K562 (cell line): Measurements from ENCODE around the gene OSGIN1. TPM values are rescaled to one million over a fixed set of nuclear protein-coding genes. Genes with fewer than 3 reads are reported as not detected.

ENCODE experiments used
- ATAC-seq: fragments of 200-7000 bp; cut with Tn5 transposase; 3 replicates; pipeline ENCODE4 v1.9.1; 2020; ENCODE audit warnings: moderate library complexity
- BruUV-seq: library from RNA; stranded (reverse); fragments of 400-500 nt; replicated peaks from 2 replicates; lab custom pipeline; 2021; lab: Mats Ljungman, UMichigan
- CTCF ChIA-PET: fragments of 300-600 bp; formaldehyde crosslinking; extraction: SDS; loops from one replicate; lab custom pipeline; 2021; ENCODE audit warnings: low intra/inter-chr PET ratio; lab: Yijun Ruan, JAX
- POLR2A ChIA-PET: fragments of 300-600, 350-650 bp; sonication (Branson Sonifier 250); formaldehyde crosslinking; extraction: SDS; loops from one replicate; lab custom pipeline; 2021; ENCODE audit warnings: antibody characterized with exemption, inconsistent platforms; lab: Yijun Ruan, JAX
- DNase-seq, 4 experiments: peaks; one replicate each; pipeline versions ENCODE4 v3.0.0 to v3.0.0-alpha.2; 2011 to 2018; ENCODE audit warnings: low spot score in 3 of 4, mixed read lengths in 3 of 4; ENCODE audit errors: extremely low read depth in 1 of 4
- FAIRE-seq: peaks from 2 replicates; lab custom pipeline; 2011; peaks lifted over from hg19 to GRCh38; lab: Jason Lieb, UNC
- H2AFZ ChIP-seq: 2 replicates; pipeline ENCODE4 v1.6.0; 2011; ENCODE audit warnings: low read depth, low read length, control low read depth, inconsistent platforms
- H3K27ac ChIP-seq: fragments of 200-600 bp; 3 replicates; pipeline ENCODE4 v1.8.0; 2011; ENCODE audit warnings: low read depth, mild to moderate bottlenecking, control low read depth, inconsistent platforms, low read length, moderate library complexity, mixed read lengths; ENCODE audit errors: extremely low read depth
- H3K27me3 ChIP-seq, 2 experiments: fragments of 300-600 bp in 1 of 2; 2 replicates in 1 of 2; 3 replicates in 1 of 2; pipeline versions ENCODE4 v1.6.0 to v1.8.0; 2011; ENCODE audit warnings: inconsistent platforms in 2 of 2, low read length in 2 of 2, mild to moderate bottlenecking in 1 of 2, mixed read lengths in 1 of 2, moderate library complexity in 1 of 2; ENCODE audit not compliant: control insufficient read depth in 2 of 2, insufficient read depth in 2 of 2
- H3K36me3 ChIP-seq: fragments of 300-600 bp; 3 replicates; pipeline ENCODE4 v1.8.0; 2011; ENCODE audit warnings: mild to moderate bottlenecking, low read length, inconsistent platforms; ENCODE audit not compliant: control insufficient read depth, insufficient read depth
- H3K4me1 ChIP-seq, 2 experiments: fragments of 200-600 bp in 1 of 2; replicated peaks in 1 of 2; 2 replicates in 1 of 2; 3 replicates in 1 of 2; pipeline versions ENCODE4 v1.5.1 to v1.8.0; 2011; ENCODE audit warnings: inconsistent platforms in 2 of 2, low read length in 2 of 2, mild to moderate bottlenecking in 1 of 2, mixed read lengths in 1 of 2, moderate library complexity in 1 of 2; ENCODE audit not compliant: control insufficient read depth in 2 of 2, insufficient read depth in 2 of 2
- H3K4me2 ChIP-seq: 2 replicates; pipeline ENCODE4 v1.6.1; 2011; ENCODE audit warnings: low read length, control low read depth, inconsistent platforms, mixed read lengths; ENCODE audit not compliant: insufficient read depth
- H3K4me3 ChIP-seq: fragments of 200-600 bp; sonication (generic), shearing (Covaris generic); 2 replicates; pipeline ENCODE4 v1.5.1; 2016; ENCODE audit warnings: control low read depth, inconsistent platforms
- H3K79me2 ChIP-seq: fragments of 200-600 bp; 3 replicates; pipeline ENCODE4 v1.8.0; 2011; ENCODE audit warnings: low read length, inconsistent platforms; ENCODE audit not compliant: control insufficient read depth, insufficient read depth
- H3K9ac ChIP-seq, 2 experiments: 2 replicates each; pipeline versions ENCODE4 v1.6.0 to v1.6.1; 2011; ENCODE audit warnings: low read depth in 2 of 2, low read length in 2 of 2, control low read depth in 1 of 2, inconsistent platforms in 1 of 2, mild to moderate bottlenecking in 1 of 2, mixed read lengths in 1 of 2; ENCODE audit not compliant: insufficient read depth in 1 of 2
- H3K9me1 ChIP-seq: one replicate; pipeline ENCODE4 v1.6.0; 2011; ENCODE audit warnings: inconsistent platforms, mild to moderate bottlenecking, low read length, moderate library complexity; ENCODE audit not compliant: control insufficient read depth, insufficient read depth
- H3K9me3 ChIP-seq: replicated peaks from 2 replicates; pipeline ENCODE4 v1.5.1; 2011; ENCODE audit warnings: low read depth, low read length, inconsistent platforms; ENCODE audit not compliant: control insufficient read depth, insufficient read depth
- H4K20me1 ChIP-seq: replicated peaks from 2 replicates; pipeline ENCODE4 v1.6.1; 2011; ENCODE audit warnings: low read length, inconsistent platforms, mixed read lengths; ENCODE audit not compliant: control insufficient read depth, insufficient read depth
- ATF7 ChIP-seq: fragments of 450-650 bp; IDR thresholded peaks from 2 replicates; pipeline ENCODE4 v1.7.1; 2014; ENCODE audit warnings: mild to moderate bottlenecking, moderate library complexity
- EGR1 ChIP-seq: fragments of 450-650 bp; conservative IDR thresholded peaks from 2 replicates; pipeline ENCODE4 v1.6.1; 2017; ENCODE audit warnings: mild to moderate bottlenecking
- HOMEZ ChIP-seq: fragments of 250-450 bp; sonication (Bioruptor Pico); IDR thresholded peaks from 2 replicates; pipeline ENCODE4 v1.4.0; 2020; ENCODE audit warnings: mild to moderate bottlenecking, moderate library complexity
- JUN ChIP-seq, 2 experiments: sonication (generic) in 1 of 2; formaldehyde crosslinking in 1 of 2; IDR thresholded peaks; 2 replicates each; pipeline versions ENCODE4 v1.6.1 to v1.8.0; 2012 to 2022; ENCODE audit warnings: borderline replicate concordance in 2 of 2, mild to moderate bottlenecking in 2 of 2, improper control_type of control experiment in 1 of 2, low read depth in 1 of 2, low read length in 1 of 2, missing genetic modification reagents in 1 of 2
- JUND ChIP-seq, 2 experiments: IDR thresholded peaks; 2 replicates in 1 of 2; 3 replicates in 1 of 2; pipeline ENCODE4 v1.6.1; 2011; ENCODE audit warnings: borderline replicate concordance in 2 of 2, low read depth in 2 of 2, low read length in 2 of 2, improper control_type of control experiment in 1 of 2, missing biosample characterization in 1 of 2, missing genetic modification characterization in 1 of 2, missing genetic modification reagents in 1 of 2
- KDM1A ChIP-seq, 2 experiments: fragments of 450-650 bp; IDR thresholded peaks; 2 replicates each; pipeline ENCODE4 v1.6.1; 2016; ENCODE audit warnings: mild to moderate bottlenecking in 2 of 2
- NR2C2 ChIP-seq, 2 experiments: fragments of 200-800 bp in 1 of 2; sonication (Bioruptor generic) in 1 of 2; sonication (generic) in 1 of 2; formaldehyde crosslinking in 1 of 2; IDR thresholded peaks; 2 replicates each; pipeline versions ENCODE4 v1.6.1 to v1.8.0; 2016 to 2022; ENCODE audit warnings: mild to moderate bottlenecking in 1 of 2, missing compliant biosample characterization in 1 of 2, missing genetic modification characterization in 1 of 2, missing genetic modification reagents in 1 of 2
- PRMT5 ChIP-seq: sonication (generic); formaldehyde crosslinking; IDR thresholded peaks from 2 replicates; pipeline ENCODE4 v1.5.0; 2020; ENCODE audit warnings: missing genetic modification reagents
- SPI1 ChIP-seq: IDR thresholded peaks from 2 replicates; pipeline ENCODE4 v1.6.1; 2011; ENCODE audit warnings: low read depth, low read length, control low read depth, borderline replicate concordance
- TFAM ChIP-seq: fragments of 250-450 bp; sonication (Bioruptor Pico); conservative IDR thresholded peaks from 2 replicates; pipeline ENCODE4 v1.5.0; 2021; ENCODE audit warnings: mild to moderate bottlenecking, moderate library complexity
- ZNF695 ChIP-seq: fragments of 450-650 bp; formaldehyde crosslinking; IDR thresholded peaks from 2 replicates; pipeline ENCODE4 v1.4.0; 2020; ENCODE audit warnings: mild to moderate bottlenecking, moderate library complexity
- WGBS: fragments of 100-300 bp; shearing (Covaris generic); methylation state at CpG from one replicate; pipeline ENCODE4 v1.1.6; 2016; ENCODE audit warnings: low coverage, mixed read lengths; ENCODE audit not compliant: insufficient coverage; ENCODE audit errors: missing lambda C conversion rate; 5-methylcytosine and 5-hydroxymethylcytosine counted together
- in situ Hi-C: fragments of 300-500 bp; cut with MboI; formaldehyde crosslinking; loops from 4 replicates; pipeline ENCODE4 v1.15.0; 2018; ENCODE audit warnings: inconsistent platforms, mixed read lengths
- intact Hi-C: fragments of 100-400 bp; cut with micrococcal nuclease; formaldehyde crosslinking; loops from 2 replicates; pipeline ENCODE4 v1.14.2; 2022
- polyA plus RNA-seq, 8 experiments: library from polyadenylated mRNA; depleted of rRNA in 4 of 8; stranded (reverse) in 5 of 8; unstranded in 3 of 8; fragments of >200 nt; fragmentation: Nextera tagmentation in 2 of 8; fragmentation: Illumina TruSeq in 1 of 8; extraction: Ambion mirVana in 2 of 8; extraction: Trizol in 1 of 8; gene quantifications; 2 replicates each; pipeline versions ENCODE4 v1.2.1 to v1.2.3, GENCODE V29; 2011 to 2014; ENCODE audit warnings: inconsistent platforms in 1 of 8, missing spikeins in 1 of 8
- total RNA-seq, 7 experiments: library from RNA; depleted of rRNA in 6 of 7; stranded (reverse); fragments of >200 nt in 6 of 7; fragmentation: Illumina TruSeq in 2 of 7; extraction: Trizol in 2 of 7; gene quantifications; 2 replicates each; pipeline versions ENCODE4 v1.2.1 to v1.2.3, GENCODE V29; 2011 to 2021; ENCODE audit warnings: low replicate concordance in 1 of 7
- TF ChIP-seq, protein P1 (sequence below): sonication (generic); formaldehyde crosslinking; IDR thresholded peaks from 2 replicates; pipeline ENCODE4 v1.8.0; 2022; ENCODE audit warnings: missing genetic modification reagents, mild to moderate bottlenecking, moderate library complexity, borderline replicate concordance
- TF ChIP-seq, protein P2 (sequence below), 2 experiments: fragments of 450-650 bp in 1 of 2; sonication (generic) in 1 of 2; formaldehyde crosslinking in 1 of 2; IDR thresholded peaks in 1 of 2; conservative IDR thresholded peaks in 1 of 2; 2 replicates each; pipeline versions ENCODE4 v1.6.1 to v1.8.1; 2016 to 2023; ENCODE audit warnings: mild to moderate bottlenecking in 2 of 2, moderate library complexity in 2 of 2, inconsistent platforms in 1 of 2, missing genetic modification reagents in 1 of 2

OSGIN1 gene
- total and polyA plus RNA-seq, 9 of the 15 experiments (the other 6 are each of a cell fraction or from before 2014, with no cell fraction given), result 0.03 to 3.6 (median 1.6) TPM

DNA sequence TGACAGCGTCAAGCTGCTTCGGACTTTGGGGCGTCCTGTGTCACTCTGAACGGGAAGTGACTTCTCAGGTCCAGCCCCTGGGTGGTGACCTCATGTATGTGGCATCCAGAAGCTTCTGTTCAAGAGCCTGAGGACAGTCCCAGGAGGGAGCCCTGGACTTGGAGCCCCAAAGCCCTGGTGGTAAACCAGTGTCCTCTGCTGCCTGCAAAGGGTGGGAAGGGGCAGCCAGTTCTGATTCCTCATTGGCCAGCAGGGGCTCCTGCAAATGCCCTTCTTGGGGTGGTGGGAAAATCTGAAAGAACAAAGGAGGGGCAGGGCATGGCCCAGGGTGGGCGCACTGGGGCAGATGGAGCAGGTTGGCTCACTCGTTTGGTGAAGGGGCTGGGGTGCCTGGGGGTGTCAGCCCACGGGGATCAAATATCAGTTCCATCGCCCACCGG lies 1.6 kb downstream of the OSGIN1 start:
- 49% methylated on average over 9 of the region's 9 CpGs for WGBS
- intact Hi-C loops (loop anchor here (2.0 to 5.0 kb wide), 3 partner anchors 28 to 223 kb away; no protein-coding TSS in a partner anchor), in situ Hi-C loops (loop anchor here (5.0 to 10.0 kb wide), 3 partner anchors 108 to 533 kb away; partner anchors contain the start of gene TAF1C)
- DNase-seq (peak in 1 of 4 experiments; percentile 56), FAIRE-seq (no peak), ATAC-seq (peak; percentile 15; the same call in 2 of the 3 replicates)
- Histone ChIP-seq H3K27ac (no peak overlapping the region), H3K4me1 (peaks cover 18 to 51% of the 10 kb centered on the region in 2 experiments), H2AFZ (peak overlapping the region; percentile 15; the same call in 1 of the 2 replicates), H3K9ac (peak overlapping the region; percentile 49 to 78; a peak in 3 of 4 replicates), H4K20me1 (peaks cover 11% of the 10 kb centered on the region), H3K79me2 (no peaks in the 10 kb centered on the region), H3K27me3 (no peaks in the 10 kb centered on the region), H3K4me3 (no peak overlapping the region; the same call in 1 of the 2 replicates), H3K9me3 (no peaks in the 10 kb centered on the region), H3K9me1 (no peaks in the 10 kb centered on the region), H3K4me2 (peak overlapping the region; percentile 88), H3K36me3 (no peaks in the 10 kb centered on the region)
- no TSS peak for BruUV-seq
- POLR2A ChIA-PET, result interaction anchor here (0.7 to 4.3 kb wide), 5 partner anchors 8 to 671 kb away, joined by 3 to 22 read pairs (median 7); no protein-coding TSS in a partner anchor
- CTCF ChIA-PET, result interaction anchor here (2.0 kb wide), 1 partner anchor 111 kb away, joined by 10 read pairs; no protein-coding TSS in a partner anchor
- TF ChIP-seq, protein P1, sequence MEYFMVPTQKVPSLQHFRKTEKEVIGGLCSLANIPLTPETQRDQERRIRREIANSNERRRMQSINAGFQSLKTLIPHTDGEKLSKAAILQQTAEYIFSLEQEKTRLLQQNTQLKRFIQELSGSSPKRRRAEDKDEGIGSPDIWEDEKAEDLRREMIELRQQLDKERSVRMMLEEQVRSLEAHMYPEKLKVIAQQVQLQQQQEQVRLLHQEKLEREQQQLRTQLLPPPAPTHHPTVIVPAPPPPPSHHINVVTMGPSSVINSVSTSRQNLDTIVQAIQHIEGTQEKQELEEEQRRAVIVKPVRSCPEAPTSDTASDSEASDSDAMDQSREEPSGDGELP (CRISPR knock-in tag), result no peak
- TF ChIP-seq EGR1, result no peak
- TF ChIP-seq ZNF695 (CRISPR knock-in tag), result no peak
- TF ChIP-seq PRMT5 (CRISPR knock-in tag), result no peak
- peak; percentile 72 for TF ChIP-seq SPI1
- peak; percentile 58; the same call in 1 of the 2 replicates for TF ChIP-seq ATF7
- TF ChIP-seq JUN (IDR thresholded peaks at IDR 0.05; ENCODE audit: borderline replicate concordance, low read depth, low read length), result 0 out of 2 replicates have a peak, but pooled peaks have one; percentile 14
- TF ChIP-seq JUN (CRISPR knock-in tag; IDR thresholded peaks at IDR 0.05; ENCODE audit: borderline replicate concordance), result no peak
- TF ChIP-seq KDM1A (IDR thresholded peaks at IDR 0.05), result no peak
- TF ChIP-seq NR2C2 (CRISPR knock-in tag; IDR thresholded peaks at IDR 0.05), result no peak
- peak; percentile 19; the same call in 1 of the 2 replicates for TF ChIP-seq NR2C2 (tag; IDR thresholded peaks at IDR 0.05)
- TF ChIP-seq, protein P2, sequence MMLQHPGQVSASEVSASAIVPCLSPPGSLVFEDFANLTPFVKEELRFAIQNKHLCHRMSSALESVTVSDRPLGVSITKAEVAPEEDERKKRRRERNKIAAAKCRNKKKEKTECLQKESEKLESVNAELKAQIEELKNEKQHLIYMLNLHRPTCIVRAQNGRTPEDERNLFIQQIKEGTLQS (IDR thresholded peaks at IDR 0.05), result peak; percentile 86
- TF ChIP-seq, protein P2 (CRISPR knock-in tag; conservative IDR thresholded peaks at IDR 0.05), result peak; percentile 36; the same call in 1 of the 2 replicates
- no peak for TF ChIP-seq HOMEZ (CRISPR knock-in tag)
- no peak for TF ChIP-seq TFAM (CRISPR knock-in tag)
- peak; percentile 75 for TF ChIP-seq JUND (IDR thresholded peaks at IDR 0.05; ENCODE audit: borderline replicate concordance, low read depth, low read length)
- TF ChIP-seq JUND (tag; IDR thresholded peaks at IDR 0.05; ENCODE audit: borderline replicate concordance, low read depth, low read length), result peak; percentile 62; the same call in 1 of the 3 replicates
